GM10248 (cell line): Measurements from ENCODE around the gene FAM20A.
"Not testable (repeated sequence)": the region's sequence is repeated elsewhere in the genome, so short reads cannot be mapped to it uniquely, and the experiment has no call there.

Experiments
- CTCF ChIA-PET: fragments of 300-600 bp; sonication (Branson Sonifier 250); formaldehyde crosslinking; extraction: SDS; loops from one replicate; lab custom pipeline; 2021; ENCODE audit warnings: antibody characterized with exemption; lab: Yijun Ruan, JAX
- POLR2A ChIA-PET: fragments of 350-650 bp; sonication (Branson Sonifier 250); formaldehyde crosslinking; extraction: SDS; loops from one replicate; lab custom pipeline; 2020; ENCODE audit warnings: antibody characterized with exemption; lab: Yijun Ruan, JAX
- DNase-seq: peaks from one replicate; pipeline ENCODE4 v3.0.0; 2012; ENCODE audit errors: extremely low spot score
- TF ChIP-seq, protein P1 (sequence below): IDR thresholded peaks from 2 replicates; pipeline ENCODE4 v1.5.1; 2012; ENCODE audit warnings: mild to moderate bottlenecking, low read depth; ENCODE audit errors: extremely low read depth, missing control alignments, control extremely low read depth

Gene FAM20A

DNA sequence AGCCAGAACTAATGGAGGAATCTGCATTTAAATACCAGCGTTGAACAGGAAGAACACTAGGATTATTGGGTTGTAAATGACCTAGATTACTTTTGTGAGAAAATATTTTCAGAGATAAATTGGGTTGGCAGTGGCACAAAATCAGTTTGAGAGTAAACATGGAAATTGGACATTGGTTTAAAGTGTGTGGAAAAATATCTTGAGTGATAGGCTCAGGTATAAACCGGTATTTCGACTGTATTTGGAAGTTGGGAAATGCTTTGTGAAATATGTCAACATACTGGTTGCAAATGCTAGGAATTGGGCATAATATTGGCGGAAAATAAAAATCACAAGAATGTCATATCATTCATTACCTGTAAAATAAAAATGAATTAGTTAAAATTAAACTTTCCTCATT, 73.9 kb downstream of the FAM20A start:
- DNase-seq = no peak
- CTCF ChIA-PET = no interaction called here
- POLR2A ChIA-PET = no interaction called here
- TF ChIP-seq, protein P1, sequence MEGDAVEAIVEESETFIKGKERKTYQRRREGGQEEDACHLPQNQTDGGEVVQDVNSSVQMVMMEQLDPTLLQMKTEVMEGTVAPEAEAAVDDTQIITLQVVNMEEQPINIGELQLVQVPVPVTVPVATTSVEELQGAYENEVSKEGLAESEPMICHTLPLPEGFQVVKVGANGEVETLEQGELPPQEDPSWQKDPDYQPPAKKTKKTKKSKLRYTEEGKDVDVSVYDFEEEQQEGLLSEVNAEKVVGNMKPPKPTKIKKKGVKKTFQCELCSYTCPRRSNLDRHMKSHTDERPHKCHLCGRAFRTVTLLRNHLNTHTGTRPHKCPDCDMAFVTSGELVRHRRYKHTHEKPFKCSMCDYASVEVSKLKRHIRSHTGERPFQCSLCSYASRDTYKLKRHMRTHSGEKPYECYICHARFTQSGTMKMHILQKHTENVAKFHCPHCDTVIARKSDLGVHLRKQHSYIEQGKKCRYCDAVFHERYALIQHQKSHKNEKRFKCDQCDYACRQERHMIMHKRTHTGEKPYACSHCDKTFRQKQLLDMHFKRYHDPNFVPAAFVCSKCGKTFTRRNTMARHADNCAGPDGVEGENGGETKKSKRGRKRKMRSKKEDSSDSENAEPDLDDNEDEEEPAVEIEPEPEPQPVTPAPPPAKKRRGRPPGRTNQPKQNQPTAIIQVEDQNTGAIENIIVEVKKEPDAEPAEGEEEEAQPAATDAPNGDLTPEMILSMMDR = no peak

DNA sequence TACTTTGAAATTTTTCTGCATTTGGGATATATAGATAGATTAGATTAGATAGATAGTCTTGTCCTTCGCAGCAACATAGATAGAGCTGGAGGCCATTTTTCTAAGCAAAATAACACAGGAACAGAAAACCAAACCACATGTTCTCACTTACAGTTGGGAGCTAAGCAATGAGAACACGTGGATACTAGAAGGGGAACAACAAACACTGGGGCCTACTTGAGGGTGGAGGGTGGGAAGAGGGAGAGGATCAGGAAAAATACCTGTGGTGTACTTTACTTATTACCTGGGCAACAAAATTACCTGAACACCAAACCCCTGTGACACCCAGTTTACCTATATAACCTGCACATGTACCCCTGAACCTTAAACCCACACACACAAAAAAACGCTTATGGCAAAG, 74.6 kb downstream of the FAM20A start:
- POLR2A ChIA-PET = no interaction called here
- no peak for DNase-seq
- TF ChIP-seq, protein P1 = no peak
- CTCF ChIA-PET = interaction anchor here (1.3 kb wide), 2 partner anchors 10 to 16 kb away, joined by 3 read pairs; no protein-coding TSS in a partner anchor

DNA sequence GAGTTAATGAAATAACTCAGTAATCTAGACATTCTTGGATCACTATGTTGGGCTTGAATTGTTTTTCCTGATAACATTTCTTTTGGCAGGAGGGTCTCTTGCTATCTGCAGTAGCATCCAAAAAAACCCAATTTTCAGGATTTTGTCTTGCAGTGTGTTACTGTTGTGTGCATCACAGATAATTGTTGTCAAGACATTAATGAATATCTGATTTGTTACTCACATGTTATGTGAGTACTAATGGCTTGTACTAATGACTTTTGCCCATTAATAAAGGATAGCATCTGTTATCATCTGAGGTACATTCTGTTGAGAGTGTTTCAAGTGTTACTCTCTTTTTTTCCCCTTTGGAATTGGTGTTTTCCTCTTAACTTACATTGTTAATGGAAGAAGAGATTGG, 78.9 kb downstream of the FAM20A start:
- no peak for DNase-seq
- TF ChIP-seq, protein P1 = no peak
- POLR2A ChIA-PET = no interaction called here
- CTCF ChIA-PET = no interaction called here

DNA sequence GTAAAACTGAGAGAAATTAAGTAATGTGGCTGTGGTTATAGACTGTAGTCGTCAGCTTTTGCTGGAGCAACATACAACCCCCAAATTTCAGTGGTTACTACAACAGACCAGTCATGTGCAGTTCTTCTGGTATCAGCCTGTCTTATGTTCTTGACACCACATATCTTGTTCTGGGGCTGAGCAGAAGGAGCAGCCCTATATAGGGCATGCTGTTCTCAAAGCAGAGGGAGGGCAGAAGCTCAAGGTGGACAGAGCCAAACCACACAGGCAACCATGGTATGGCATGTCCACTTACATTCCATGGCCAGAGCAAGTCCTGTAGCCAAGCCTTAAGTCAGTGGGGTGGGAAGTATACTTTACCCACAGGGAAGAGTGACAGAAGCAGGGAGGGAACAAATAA, 81.3 kb downstream of the FAM20A start:
- ChIA-PET CTCF (no interaction called here), POLR2A (no interaction called here)
- TF ChIP-seq, protein P1 = no peak

DNA sequence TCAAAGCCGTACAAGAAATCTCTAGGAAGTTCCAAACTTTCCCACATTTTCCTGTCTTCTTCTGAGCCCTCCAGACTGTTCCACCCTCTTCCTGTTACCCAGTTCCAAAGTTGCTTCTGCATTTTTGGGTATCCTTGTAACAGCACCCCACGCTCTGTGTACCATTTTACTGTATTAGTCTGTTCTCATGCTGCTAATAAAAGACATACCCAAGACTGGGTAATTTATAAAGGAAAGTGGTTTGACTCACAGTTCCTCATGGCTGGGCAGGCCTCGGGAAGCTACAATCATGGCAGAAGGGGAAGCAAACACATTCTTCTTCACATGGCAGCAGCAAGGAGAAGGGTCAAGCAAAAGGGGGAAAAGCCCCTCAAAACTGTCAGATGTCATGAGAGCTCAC, 82.1 kb downstream of the FAM20A start:
- POLR2A ChIA-PET, CTCF ChIA-PET, DNase-seq: not testable (repeated sequence)

More for the DNA sequence above, 81.3 kb downstream of the FAM20A start:
- DNase-seq = no peak

DNA sequence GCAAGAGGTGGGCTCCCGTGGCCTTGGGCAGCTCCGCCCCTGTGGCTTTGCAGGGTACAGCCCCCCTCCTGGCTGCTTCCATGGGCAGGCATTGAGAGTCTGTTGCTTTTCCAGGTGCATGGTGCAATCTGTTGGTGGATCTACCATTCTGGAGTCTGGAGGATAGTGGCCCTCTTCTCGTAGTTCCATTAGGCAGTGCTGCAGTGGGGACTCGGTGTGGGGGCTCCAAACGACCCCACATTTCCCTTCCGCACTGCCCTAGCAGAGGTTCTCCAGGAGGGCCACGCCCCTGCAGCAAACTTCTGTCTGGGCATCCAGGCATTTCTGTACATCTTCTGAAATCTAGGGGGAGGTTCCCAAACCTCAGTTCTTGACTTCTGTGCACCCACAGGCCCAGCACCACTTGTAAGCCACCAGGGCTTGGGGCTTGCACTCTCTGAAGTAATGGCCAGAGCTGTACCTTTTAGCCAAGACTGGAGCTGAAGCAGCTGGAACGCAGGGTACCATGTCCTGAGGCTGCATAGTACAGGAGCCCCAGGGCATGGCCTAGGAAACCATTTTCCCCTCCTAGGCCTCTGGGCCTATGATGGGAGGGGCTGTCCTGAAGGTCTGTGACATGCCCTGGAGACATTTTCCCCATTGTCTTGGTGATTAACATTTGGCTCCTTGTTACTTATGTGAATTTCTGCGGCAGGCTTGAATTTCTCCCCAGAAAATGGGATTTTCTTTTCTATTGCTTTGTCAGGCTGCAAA, 82.9 kb downstream of the FAM20A start:
- ChIA-PET POLR2A (interaction anchor here (0.6 kb wide), 1 partner anchor 20 kb away, joined by 3 read pairs; no protein-coding TSS in a partner anchor), CTCF (interaction anchor here (1.1 kb wide), 1 partner anchor 11 kb away, joined by 3 read pairs; no protein-coding TSS in a partner anchor)
- TF ChIP-seq, protein P1 = no peak
- no peak for DNase-seq

DNA sequence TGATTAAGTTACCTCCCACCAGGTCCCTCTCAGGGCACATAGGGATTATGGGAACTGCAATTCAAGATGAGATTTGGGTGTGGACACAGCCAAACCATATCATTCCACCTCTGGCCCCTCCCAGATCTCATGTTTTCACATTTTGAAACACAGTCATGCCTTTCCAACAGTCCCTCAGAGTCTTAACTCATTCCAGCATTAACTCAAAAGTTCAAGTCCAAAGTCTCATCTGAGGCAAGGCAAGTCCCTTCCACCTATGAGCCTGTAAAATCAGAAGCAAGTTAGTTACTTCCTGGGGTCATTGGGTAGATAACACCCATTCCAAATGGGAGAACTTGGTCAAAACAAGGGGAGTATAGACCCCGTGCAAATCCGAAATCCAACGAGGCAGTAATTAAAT, 83.6 kb downstream of the FAM20A start:
- CTCF ChIA-PET = interaction anchor here (1.1 kb wide), 1 partner anchor 12 kb away, joined by 3 read pairs; no protein-coding TSS in a partner anchor
- POLR2A ChIA-PET, DNase-seq: not testable (repeated sequence)
